Glomerular visceral epithelial cell (primary cell): ENCODE measurements around the gene CGB8.

Experiments
- DNase-seq: peaks from one replicate; pipeline ENCODE4 v3.0.0-alpha.2; 2016; ENCODE audit errors: extremely low spot score

CGB8 gene

GRCh38 chr19:49006905-49007304, 42.0 kb downstream of the CGB8 start:
- no peak for DNase-seq

DNA sequence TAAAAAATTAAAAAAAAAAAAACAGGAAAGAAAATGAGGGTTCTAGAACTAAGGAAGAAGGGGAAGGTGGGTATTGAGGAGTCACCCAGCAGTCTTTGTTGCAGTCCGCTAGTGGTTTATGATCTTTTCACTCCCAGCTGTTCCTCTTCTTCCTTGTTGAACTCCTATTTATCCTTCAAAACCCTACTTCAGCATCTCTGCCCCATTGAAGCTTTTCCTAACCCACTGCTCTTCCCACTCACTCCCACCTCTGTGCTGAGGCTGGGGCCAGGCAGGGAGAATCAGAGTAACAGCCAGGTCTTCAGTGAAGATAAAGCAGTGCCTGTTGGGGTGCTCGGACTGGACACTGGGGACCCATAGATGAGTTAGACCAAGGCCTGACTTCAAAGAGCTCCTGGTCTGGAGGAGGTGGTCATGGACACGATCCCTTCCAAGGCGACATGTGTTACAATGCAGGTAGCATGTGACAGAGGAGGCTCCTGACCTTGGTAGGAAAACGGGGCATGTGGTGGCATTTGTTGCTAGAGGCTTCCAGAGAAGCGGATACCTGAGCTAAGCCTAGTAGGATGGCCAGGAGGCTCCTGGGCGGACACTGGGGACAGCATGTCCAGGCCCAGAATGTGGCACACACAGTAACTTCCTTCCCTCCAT, 43.8 kb downstream of the CGB8 start:
- DNase-seq: no peak

DNA sequence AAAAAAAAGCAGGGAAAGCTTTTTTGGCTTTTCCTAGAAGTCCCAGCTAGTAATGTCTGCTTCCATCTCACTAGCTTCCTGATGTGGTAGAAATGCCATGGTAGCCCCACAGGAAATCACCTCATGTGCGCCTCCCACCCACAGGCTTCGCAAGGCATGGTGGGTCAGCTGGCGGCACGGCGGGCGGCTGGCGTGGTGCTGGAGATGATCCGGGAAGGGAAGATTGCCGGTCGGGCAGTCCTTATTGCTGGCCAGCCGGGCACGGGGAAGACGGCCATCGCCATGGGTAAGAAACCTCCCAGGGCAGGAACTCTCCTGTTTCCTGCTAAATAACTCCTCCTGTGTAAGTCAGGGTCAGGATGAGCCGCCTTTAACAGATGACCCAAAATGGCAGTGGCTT, 44.8 kb downstream of the CGB8 start:
- no peak for DNase-seq

GRCh38 chr19:48999481-49000325, 49.2 kb downstream of the CGB8 start:
- peak; percentile 82 for DNase-seq

- DNase-seq: peak; percentile 89
Measured at GRCh38 chr19:48997972-48998371, 50.9 kb downstream of the CGB8 start.
